DMS79 (cell line): ENCODE results near the gene NBDY.

ENCODE experiments used
- DNase-seq: peaks from one replicate; lab custom pipeline; 2025; lab: John Stamatoyannopoulos, UW

The NBDY gene

GRCh38 chrX:56785442-56785841 is 56.4 kb downstream of the NBDY start:
- DNase-seq, result no peak

- no peak for DNase-seq
These were observed 58.1 kb downstream of the NBDY start for GRCh38 chrX:56786889-56787733.

GRCh38 chrX:56787734-56788152 is 58.7 kb downstream of the NBDY start:
- no peak for DNase-seq

GRCh38 chrX:56788229-56788628 is 59.2 kb downstream of the NBDY start:
- DNase-seq, result no peak

DNA sequence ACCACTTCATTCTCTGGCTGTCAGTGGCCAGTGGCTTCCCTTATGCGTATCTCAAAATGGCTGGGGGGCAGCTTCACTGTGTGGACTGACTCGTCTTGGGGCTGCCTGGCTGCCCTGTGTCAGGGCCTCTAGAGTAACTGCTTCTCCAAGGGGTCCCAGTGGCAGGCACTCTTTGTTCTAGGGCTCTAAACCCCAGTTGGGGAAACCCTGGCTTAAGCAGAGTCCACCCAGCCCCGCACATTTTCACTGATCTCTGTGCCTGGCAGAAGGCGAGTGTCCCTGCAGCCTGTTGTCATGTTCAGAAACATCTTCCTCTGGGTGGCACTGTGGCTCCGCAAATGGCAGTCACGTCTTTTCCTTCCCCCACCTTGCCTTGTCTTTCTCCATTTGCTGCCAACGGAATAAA is 59.7 kb downstream of the NBDY start:
- no peak for DNase-seq

- no peak for DNase-seq
These were observed 60.6 kb downstream of the NBDY start for GRCh38 chrX:56789518-56790070.

DNA sequence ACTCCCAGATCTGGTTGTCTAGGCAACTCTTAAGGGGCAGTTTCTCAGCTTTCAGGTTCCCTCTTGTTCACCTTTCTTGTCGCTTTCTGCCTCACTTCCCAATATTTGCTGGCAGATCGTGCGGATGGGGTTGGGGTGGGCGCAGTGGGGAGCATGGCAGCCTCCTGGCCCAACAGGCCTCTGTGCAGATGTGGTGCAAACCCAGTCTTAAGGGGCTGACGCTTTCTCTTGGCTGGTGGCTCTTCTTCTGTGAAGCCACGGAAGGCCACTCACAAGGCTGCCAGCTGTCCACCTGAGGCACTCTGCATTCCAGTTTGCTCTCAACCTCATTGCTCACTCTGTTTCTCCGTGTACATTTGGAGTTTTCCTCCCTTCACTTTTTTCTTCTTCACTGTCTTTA is 61.7 kb downstream of the NBDY start:
- no peak for DNase-seq

GRCh38 chrX:56791456-56791855 is 62.4 kb downstream of the NBDY start:
- no peak for DNase-seq

GRCh38 chrX:56792270-56793111 is 63.4 kb downstream of the NBDY start:
- DNase-seq, result no peak

DNA sequence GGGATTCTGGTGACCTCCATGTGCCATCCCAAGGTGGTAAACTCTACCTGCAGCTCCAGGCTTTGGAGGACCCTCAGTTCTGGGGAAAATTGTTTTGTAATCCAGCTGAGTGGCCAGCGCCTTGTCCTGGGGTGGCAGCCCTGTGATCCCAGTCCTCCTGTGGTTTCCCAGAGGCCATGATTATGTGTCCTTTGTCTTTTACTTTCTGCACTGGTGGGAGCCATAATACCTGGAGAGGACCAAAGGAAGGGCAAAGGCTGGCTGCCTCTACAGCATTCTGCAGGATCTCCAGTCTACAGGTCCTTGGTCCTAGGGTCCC is 64.0 kb downstream of the NBDY start:
- DNase-seq, result no peak

DNA sequence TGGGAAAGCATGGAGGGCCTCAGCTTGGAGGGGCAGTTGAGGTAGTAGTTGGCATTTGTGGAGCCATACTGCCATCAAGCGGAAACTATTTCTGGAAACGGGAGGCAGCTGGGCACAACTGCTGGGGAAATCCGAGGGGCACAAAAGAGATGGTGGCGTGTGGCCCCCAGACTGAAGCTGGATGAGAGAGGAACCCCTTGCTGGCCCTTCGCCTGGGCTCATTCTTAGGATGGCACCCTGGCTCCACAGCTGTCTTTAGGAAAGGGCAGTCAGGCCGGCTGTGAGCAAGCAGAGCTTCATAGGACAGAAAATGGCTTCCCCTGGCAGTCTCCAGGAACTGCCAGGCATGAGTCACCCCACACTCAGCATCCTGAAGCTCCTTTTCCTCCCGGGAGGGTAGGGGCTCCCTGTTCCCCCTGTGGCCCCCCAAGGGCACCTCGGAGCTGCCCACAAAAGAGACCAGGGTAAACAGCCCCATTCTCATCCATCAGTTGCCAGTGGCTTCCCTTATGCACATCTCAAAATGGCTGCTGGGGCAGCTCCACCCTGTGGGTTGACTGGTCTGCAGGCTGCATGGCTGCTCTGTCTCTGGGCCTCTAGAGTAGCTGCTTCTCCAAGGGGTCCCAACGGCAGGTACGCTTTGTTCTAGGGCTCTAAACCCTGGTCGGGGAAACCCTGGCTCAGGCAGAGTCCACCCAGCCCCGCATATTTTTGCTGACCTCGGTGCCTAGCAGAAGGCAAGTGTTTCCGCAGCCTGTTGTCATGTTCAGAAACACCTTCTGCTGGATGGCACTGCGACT is 64.7 kb downstream of the NBDY start:
- DNase-seq, result no peak

DNA sequence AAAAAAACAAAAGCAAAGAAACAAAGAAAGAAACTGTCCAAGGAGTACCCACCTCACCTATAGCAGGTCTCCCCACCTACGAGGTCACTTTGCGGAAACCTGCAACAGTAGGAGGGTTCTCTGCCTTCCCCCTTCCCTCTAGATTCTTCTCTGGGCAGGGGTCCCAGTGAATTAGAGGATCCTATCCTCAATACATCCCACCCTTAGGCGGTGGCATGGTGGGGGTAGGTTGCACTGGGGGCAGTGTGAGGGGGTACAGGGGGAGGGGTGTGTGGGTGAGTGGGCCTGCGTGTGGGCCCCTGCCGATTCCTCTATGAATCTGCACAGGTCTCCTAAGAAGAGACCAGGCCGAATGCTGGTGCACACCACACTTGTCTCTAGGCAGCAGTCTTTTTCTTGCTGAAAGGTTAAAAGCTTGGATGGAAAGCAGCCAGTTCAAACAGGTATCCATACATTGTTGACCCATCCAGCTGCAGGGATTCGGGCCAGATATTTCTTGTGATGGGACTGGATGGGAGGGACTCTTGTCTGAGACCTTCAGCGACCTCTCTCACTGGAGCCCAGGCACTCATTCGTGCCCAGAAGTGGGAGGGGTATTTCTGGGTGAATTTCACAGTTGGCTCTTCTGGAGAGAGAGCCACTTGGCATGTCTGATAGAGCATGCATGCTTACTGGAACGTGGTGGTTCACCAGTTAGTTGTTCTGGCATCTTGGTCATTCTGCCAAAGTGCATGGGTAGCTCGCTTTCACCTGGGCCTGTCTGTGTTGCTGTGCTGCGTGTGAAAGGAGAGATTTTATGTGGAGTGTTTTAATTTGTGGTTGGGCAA is 65.6 kb downstream of the NBDY start:
- DNase-seq, result no peak

- DNase-seq, result no peak
These were observed 66.3 kb downstream of the NBDY start for GRCh38 chrX:56795309-56795868.

DNA sequence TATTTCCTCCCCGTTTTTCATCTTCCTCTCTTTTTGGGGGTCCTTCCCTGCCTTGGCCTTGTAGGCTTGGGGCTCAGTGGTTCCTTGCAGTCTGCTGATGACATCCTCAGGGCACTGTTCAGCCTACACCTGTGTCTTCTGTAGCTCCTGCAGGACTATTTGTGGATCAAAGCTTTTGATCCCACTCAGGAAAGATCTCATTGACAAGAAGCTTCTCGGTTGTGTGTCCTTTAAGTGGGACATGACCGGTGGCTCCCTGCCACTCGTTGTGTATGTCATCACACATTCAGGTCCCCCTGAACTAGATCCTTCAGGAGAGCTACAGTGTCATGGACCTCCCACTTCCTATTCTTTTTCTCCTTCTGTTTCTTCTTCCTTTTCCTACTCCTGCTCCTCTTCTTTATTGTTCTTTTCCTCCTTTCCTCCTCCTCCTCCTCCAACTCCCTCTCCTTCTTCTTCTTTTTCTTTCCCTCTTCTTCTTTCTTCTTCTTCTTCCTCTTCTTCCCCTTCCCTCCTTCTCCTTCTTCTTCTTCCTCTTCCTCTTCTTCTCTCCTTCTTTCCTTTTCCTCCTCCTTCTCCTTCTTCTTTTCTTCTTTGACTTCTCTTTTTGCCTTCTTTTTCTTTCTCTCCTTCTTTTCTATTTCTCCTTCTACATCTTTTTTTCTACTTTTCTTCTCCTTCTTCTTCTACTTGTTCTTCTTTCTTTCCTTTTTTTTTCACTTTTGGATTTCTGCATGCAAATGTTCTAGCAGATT is 67.8 kb downstream of the NBDY start:
- DNase-seq, result no peak

DNA sequence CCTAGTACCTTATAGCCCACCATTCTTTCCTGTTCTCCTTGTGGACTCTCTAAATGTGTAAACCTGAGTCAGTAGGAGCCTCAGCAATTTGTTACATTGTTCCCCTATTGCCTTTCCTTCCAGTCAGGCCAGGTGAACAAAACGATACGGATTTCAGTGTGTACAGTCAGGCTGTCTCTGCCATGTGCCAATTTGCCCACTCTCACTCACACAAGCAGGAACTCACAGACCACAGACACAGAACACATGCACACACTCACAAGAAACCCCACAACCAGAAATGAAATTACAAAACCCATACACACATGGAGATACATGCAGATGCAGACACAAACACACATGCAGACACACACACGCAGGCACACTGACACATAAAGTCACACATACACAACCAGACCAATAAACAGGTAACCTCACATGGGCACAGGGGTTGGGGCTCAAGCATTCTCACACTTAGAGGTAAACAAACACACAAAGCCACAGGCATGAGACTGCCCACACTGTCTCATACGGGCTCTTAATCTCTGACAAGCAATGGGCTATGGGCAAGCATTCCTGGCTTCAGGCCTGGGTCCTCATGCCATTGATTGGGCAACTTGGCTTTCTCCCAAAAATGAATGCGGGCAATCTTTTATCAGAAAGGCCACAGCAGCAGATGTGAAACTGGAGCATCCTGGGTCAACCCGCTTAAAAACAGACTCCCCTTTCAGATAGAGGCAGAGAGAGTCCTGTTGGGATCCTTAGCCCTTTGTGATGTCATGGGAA is 68.7 kb downstream of the NBDY start:
- no peak for DNase-seq

DNA sequence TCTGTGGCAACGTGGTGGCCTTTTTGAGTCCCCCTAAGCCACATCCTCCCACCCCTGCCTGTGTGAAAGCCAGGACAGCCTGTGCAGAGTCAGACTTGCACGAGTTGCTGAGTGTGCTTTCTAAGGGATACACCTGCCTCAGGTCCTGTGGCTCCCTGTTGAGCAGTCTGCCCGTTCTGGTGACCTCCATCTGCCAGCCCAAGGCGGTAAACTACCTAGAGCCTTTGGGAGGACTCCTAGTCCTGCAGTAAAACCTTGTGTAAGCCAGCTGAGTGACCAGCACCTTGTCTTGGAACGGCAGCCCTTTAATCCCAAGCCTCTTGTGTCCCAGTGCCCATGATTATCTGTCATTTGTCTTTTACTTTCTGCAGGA is 69.3 kb downstream of the NBDY start:
- no peak for DNase-seq

DNA sequence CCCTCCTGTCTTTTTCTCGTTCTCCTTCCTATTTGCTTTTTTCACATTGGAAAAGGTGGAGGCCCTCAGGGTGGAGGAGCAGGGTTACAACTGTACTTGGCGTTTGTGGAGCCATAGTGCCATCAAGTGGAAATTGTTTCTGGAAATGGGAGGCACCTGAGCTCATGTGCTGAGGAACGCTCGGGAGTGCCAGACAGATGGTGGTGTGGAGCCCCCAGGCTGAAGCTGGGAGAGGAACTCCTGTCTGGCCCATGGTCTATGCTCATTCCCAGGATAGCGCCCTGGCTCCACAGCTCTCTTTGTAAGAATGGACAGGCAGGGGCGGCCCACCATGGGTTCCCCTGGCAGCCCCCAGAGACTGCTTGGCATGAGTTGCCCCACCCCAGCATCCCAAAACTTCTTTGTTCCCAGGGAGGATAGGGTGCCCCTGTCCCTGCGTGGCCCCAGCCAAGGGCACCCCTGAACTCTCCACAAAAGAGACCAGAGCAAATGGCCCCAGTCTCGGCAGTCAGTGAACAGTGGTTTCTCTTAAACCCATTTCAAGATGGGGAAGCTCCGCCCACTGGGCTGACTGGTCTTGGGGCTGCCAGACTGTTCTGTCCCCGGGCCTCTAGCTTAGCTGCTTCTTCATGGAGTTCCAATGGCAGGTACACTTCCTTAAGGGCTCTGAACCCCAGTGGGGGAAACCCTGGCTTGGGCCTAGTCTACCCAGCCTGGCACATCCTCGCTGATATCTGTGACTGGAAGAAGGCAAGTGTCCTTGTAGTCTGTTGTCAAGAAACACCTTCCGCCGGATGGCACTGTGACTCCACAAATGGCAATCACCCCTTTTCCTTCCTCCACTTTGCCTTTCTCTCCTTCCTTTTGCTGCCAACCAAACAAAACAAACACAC is 70.1 kb downstream of the NBDY start:
- DNase-seq, result no peak

GRCh38 chrX:56800307-56800706 is 71.3 kb downstream of the NBDY start:
- no peak for DNase-seq

- no peak for DNase-seq
These were observed 71.8 kb downstream of the NBDY start for GRCh38 chrX:56800801-56801200.
